SK-N-SH (cell line): Measurements from ENCODE around the gene TSPAN12. TPM values are rescaled to one million over a fixed set of nuclear protein-coding genes. Genes with fewer than 3 reads are reported as not detected.

ENCODE experiments used
- CTCF ChIA-PET: fragments of 300-600, 350-600 bp; formaldehyde crosslinking; extraction: SDS; loops from one replicate; lab custom pipeline; 2021; lab: Yijun Ruan, JAX
- POLR2A ChIA-PET: fragments of 350-600 bp; sonication (Branson Sonifier 250); formaldehyde crosslinking; extraction: SDS; loops from one replicate; lab custom pipeline; 2020; ENCODE audit warnings: antibody characterized with exemption, inconsistent platforms; lab: Yijun Ruan, JAX
- DNase-seq: peaks from one replicate; pipeline ENCODE4 v3.0.0; 2012
- H2AFZ ChIP-seq: fragments of 200-600 bp; sonication (generic); 2 replicates; pipeline ENCODE4 v1.8.1; 2016; ENCODE audit warnings: antibody characterized with exemption, mild to moderate bottlenecking, low read depth
- H3F3A ChIP-seq: fragments of 200-600 bp; sonication (generic); replicated peaks from 2 replicates; pipeline ENCODE3; 2016; ENCODE audit warnings: antibody characterized with exemption, mild to moderate bottlenecking; ENCODE audit not compliant: insufficient read depth
- H3K27ac ChIP-seq, 2 experiments: fragments of 200-500 bp in 1 of 2; fragments of 200-600 bp in 1 of 2; sonication (Bioruptor generic) in 1 of 2; sonication (generic), shearing (Covaris generic) in 1 of 2; 2 replicates each; pipeline versions ENCODE4 v1.5.1 to v1.6.1; 2014 to 2016; ENCODE audit warnings: low read depth in 2 of 2, inconsistent platforms in 1 of 2, low read length in 1 of 2, mild to moderate bottlenecking in 1 of 2, mixed read lengths in 1 of 2
- H3K27me3 ChIP-seq: fragments of 200-600 bp; sonication (generic), shearing (Covaris generic); 2 replicates; pipeline ENCODE4 v1.6.1; 2016; ENCODE audit warnings: mixed run types; ENCODE audit not compliant: insufficient read depth
- H3K36me3 ChIP-seq, 2 experiments: fragments of 200-500 bp in 1 of 2; fragments of 200-600 bp in 1 of 2; sonication (Bioruptor generic) in 1 of 2; sonication (generic) in 1 of 2; replicated peaks in 1 of 2; 2 replicates each; pipeline versions ENCODE3 to v1.5.1; 2014 to 2016; ENCODE audit warnings: low read length in 1 of 2, mild to moderate bottlenecking in 1 of 2; ENCODE audit not compliant: insufficient read depth in 2 of 2, control insufficient read depth in 1 of 2
- H3K4me1 ChIP-seq, 2 experiments: fragments of 200-500 bp in 1 of 2; fragments of 200-600 bp in 1 of 2; sonication (Bioruptor generic) in 1 of 2; sonication (generic), shearing (Covaris generic) in 1 of 2; 2 replicates each; pipeline versions ENCODE4 v1.5.1 to v1.6.1; 2014 to 2016; ENCODE audit warnings: low read depth in 1 of 2, low read length in 1 of 2, mixed run types in 1 of 2; ENCODE audit not compliant: insufficient read depth in 2 of 2, control insufficient read depth in 1 of 2
- H3K4me2 ChIP-seq: fragments of 200-600 bp; sonication (generic), shearing (Covaris generic); 2 replicates; pipeline ENCODE4 v1.6.1; 2017; ENCODE audit warnings: mixed run types
- H3K4me3 ChIP-seq, 2 experiments: fragments of 200-500 bp in 1 of 2; fragments of 200-600 bp in 1 of 2; sonication (Bioruptor generic) in 1 of 2; sonication (generic), shearing (Covaris generic) in 1 of 2; 2 replicates each; pipeline versions ENCODE4 v1.5.1 to v1.8.1; 2014 to 2016; ENCODE audit warnings: low read depth in 2 of 2, inconsistent platforms in 1 of 2, low read length in 1 of 2, mild to moderate bottlenecking in 1 of 2, mixed read lengths in 1 of 2, moderate library complexity in 1 of 2
- H3K79me2 ChIP-seq: fragments of 200-600 bp; sonication (generic); 2 replicates; pipeline ENCODE4 v1.8.1; 2017; ENCODE audit warnings: mild to moderate bottlenecking; ENCODE audit not compliant: insufficient read depth
- H3K9ac ChIP-seq: fragments of 200-600 bp; sonication (generic); 2 replicates; pipeline ENCODE4 v1.6.1; 2017; ENCODE audit warnings: mixed run types
- H3K9me2 ChIP-seq: fragments of 200-600 bp; sonication (generic); 2 replicates; pipeline ENCODE4 v1.6.1; 2017; ENCODE audit warnings: mixed run types
- H3K9me3 ChIP-seq: fragments of 200-600 bp; sonication (generic); 2 replicates; pipeline ENCODE4 v1.6.1; 2017; ENCODE audit warnings: mixed run types, mild to moderate bottlenecking, moderate library complexity
- H4K20me1 ChIP-seq: fragments of 200-600 bp; sonication (generic); 2 replicates; pipeline ENCODE4 v1.6.1; 2017; ENCODE audit warnings: mild to moderate bottlenecking, mixed run types; ENCODE audit not compliant: insufficient read depth
- ELF1 ChIP-seq: IDR thresholded peaks from 2 replicates; pipeline ENCODE4 v1.4.0; 2012
- EZH2phosphoT487 ChIP-seq: fragments of 200-600 bp; sonication (generic); IDR thresholded peaks from 2 replicates; pipeline ENCODE4 v1.6.1; 2017; ENCODE audit warnings: low read depth, mixed run types, mild to moderate bottlenecking, antibody characterized with exemption, moderate library complexity, borderline replicate concordance
- FOSL2 ChIP-seq: IDR thresholded peaks from 2 replicates; pipeline ENCODE4 v1.4.0; 2012; ENCODE audit warnings: low read depth, mild to moderate bottlenecking, moderate library complexity, borderline replicate concordance
- GABPA ChIP-seq: IDR thresholded peaks from 2 replicates; pipeline ENCODE4 v1.4.0; 2012; ENCODE audit warnings: low read depth, mild to moderate bottlenecking
- MXI1 ChIP-seq: IDR thresholded peaks from 2 replicates; pipeline ENCODE4 v1.6.1; 2012; ENCODE audit warnings: mild to moderate bottlenecking, low read depth, low read length, improper control_type of control experiment
- NFIC ChIP-seq: IDR thresholded peaks from 2 replicates; pipeline ENCODE4 v1.4.0; 2012; ENCODE audit warnings: borderline replicate concordance
- POLR2AphosphoS5 ChIP-seq: IDR thresholded peaks from 2 replicates; pipeline ENCODE4 v1.6.1; 2012; ENCODE audit warnings: low read depth, low read length
- RAD21 ChIP-seq: IDR thresholded peaks from 2 replicates; pipeline ENCODE4 v1.6.1; 2012; ENCODE audit warnings: mild to moderate bottlenecking, low read length
- RCOR1 ChIP-seq: fragments of 150-350 bp; IDR thresholded peaks from 2 replicates; pipeline ENCODE4 v1.6.1; 2017; ENCODE audit warnings: antibody characterized with exemption, low read length
- RXRA ChIP-seq: IDR thresholded peaks from 2 replicates; pipeline ENCODE4 v1.4.0; 2012; ENCODE audit warnings: low read depth, mild to moderate bottlenecking, borderline replicate concordance
- TEAD4 ChIP-seq: IDR thresholded peaks from 2 replicates; pipeline ENCODE4 v1.4.0; 2012; ENCODE audit warnings: mild to moderate bottlenecking, borderline replicate concordance; ENCODE audit not compliant: insufficient read depth
- YY1 ChIP-seq: IDR thresholded peaks from 2 replicates; pipeline ENCODE4 v1.4.0; 2012; ENCODE audit warnings: low read depth, mild to moderate bottlenecking
- WGBS: methylation state at CpG from one replicate; pipeline ENCODE4 v1.1.6; 2017; ENCODE audit warnings: low lambda C conversion rate; 5-methylcytosine and 5-hydroxymethylcytosine counted together
- polyA plus RNA-seq, 3 experiments: library from polyadenylated mRNA; depleted of rRNA; stranded (reverse); fragments of >200 nt; gene quantifications; 2 replicates each; pipeline ENCODE4 v1.2.3, GENCODE V29; 2012
- TF ChIP-seq, protein P1 (sequence below): fragments of 150-350 bp; IDR thresholded peaks from 2 replicates; pipeline ENCODE4 v1.6.1; 2017; ENCODE audit warnings: antibody characterized with exemption, low read length, low read depth, borderline replicate concordance
- TF ChIP-seq, protein P2 (sequence below): IDR thresholded peaks from 2 replicates; pipeline ENCODE4 v1.4.0; 2012; ENCODE audit warnings: low read depth, borderline replicate concordance
- TF ChIP-seq, protein P3 (sequence below): IDR thresholded peaks from 2 replicates; pipeline ENCODE4 v1.6.1; 2012; ENCODE audit warnings: mild to moderate bottlenecking, low read depth, low read length, moderate library complexity

TSPAN12 gene
- polyA plus RNA-seq, 1 of the 3 experiments (the other 2 are of a cell fraction), result not detected

DNA sequence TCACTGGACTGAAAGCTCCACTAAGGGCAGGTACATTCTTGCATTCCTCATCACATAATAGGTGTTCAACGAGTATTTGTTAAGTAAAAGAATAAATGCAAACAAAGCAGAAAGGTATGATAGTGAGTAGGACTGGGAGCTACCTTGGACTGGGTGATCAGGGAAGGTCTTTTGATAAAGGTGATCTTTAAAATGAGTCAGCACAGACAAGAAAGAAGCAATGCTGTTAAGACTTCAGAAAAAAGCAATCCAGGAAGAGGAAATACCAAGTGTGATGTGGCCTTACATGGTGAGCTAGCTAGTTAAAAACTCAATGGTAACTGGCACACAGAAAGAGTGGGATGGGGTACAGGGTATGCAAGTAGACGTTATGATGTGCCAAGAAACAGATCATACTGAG lies 40.1 kb downstream of the TSPAN12 start:
- Histone ChIP-seq H3F3A (no peaks in the 10 kb centered on the region), H3K36me3 (no peaks in the 10 kb centered on the region), H4K20me1 (no peaks in the 10 kb centered on the region), H2AFZ (no peak overlapping the region), H3K9ac (no peak overlapping the region), H3K27me3 (peaks cover 6% of the 10 kb centered on the region; the same call in 1 of the 2 replicates), H3K4me2 (no peak overlapping the region), H3K79me2 (no peaks in the 10 kb centered on the region), H3K9me3 (no peaks in the 10 kb centered on the region), H3K27ac (no peak overlapping the region), H3K4me1 (no peaks in the 10 kb centered on the region), H3K9me2 (no peaks in the 10 kb centered on the region), H3K4me3 (no peak overlapping the region)
- ChIA-PET CTCF (interaction anchor here (1.5 to 4.4 kb wide), 4 partner anchors 8 to 93 kb away, joined by 4 to 26 read pairs (median 6); no protein-coding TSS in a partner anchor), POLR2A (no interaction called here)
- 1% methylated on average over 2 of the region's 2 CpGs for WGBS
- DNase-seq, result no peak
- no peak for TF ChIP-seq MXI1
- no peak for TF ChIP-seq RAD21
- no peak for TF ChIP-seq TEAD4
- TF ChIP-seq, protein P1, sequence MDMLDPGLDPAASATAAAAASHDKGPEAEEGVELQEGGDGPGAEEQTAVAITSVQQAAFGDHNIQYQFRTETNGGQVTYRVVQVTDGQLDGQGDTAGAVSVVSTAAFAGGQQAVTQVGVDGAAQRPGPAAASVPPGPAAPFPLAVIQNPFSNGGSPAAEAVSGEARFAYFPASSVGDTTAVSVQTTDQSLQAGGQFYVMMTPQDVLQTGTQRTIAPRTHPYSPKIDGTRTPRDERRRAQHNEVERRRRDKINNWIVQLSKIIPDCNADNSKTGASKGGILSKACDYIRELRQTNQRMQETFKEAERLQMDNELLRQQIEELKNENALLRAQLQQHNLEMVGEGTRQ, result no peak
- TF ChIP-seq GABPA, result no peak
- TF ChIP-seq YY1, result no peak
- TF ChIP-seq, protein P2, sequence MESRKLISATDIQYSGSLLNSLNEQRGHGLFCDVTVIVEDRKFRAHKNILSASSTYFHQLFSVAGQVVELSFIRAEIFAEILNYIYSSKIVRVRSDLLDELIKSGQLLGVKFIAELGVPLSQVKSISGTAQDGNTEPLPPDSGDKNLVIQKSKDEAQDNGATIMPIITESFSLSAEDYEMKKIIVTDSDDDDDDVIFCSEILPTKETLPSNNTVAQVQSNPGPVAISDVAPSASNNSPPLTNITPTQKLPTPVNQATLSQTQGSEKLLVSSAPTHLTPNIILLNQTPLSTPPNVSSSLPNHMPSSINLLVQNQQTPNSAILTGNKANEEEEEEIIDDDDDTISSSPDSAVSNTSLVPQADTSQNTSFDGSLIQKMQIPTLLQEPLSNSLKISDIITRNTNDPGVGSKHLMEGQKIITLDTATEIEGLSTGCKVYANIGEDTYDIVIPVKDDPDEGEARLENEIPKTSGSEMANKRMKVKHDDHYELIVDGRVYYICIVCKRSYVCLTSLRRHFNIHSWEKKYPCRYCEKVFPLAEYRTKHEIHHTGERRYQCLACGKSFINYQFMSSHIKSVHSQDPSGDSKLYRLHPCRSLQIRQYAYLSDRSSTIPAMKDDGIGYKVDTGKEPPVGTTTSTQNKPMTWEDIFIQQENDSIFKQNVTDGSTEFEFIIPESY, result no peak
- TF ChIP-seq NFIC, result no peak
- TF ChIP-seq FOSL2, result no peak

DNA sequence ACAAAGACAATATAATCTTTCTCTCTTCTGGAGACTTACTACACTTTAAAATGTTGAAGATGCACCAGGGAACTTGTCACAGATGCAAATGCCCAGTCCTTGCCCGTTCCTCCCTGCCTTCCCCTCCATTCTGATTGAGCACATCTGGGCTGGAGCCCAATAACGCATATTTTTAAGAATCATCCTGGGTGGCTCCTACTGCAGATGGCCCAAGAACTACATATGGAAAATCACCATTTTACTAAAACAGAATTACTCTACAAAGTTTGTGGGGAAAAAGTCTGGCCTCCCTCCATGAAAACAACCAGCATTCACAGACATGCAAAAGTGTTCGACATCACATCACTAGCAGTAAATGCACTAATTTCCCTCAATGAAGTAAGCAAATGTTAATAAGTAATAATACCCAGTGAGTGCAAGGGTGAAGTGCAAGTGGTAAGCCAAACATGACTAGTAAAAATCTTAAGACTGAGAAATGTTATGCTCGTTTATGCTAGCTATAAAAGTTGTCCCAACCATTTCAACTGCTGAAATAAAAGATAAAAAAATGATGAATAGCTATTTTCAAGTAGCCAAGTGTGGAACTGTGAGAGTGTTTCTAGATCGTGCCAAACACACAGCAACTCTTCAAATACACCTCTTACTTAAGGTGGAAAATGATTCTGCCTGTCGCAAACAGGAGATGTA lies 43.5 kb downstream of the TSPAN12 start:
- H3K27ac ChIP-seq, result no peak overlapping the region
- H3K4me3 ChIP-seq, result no peak overlapping the region
- no peaks in the 10 kb centered on the region for H3F3A ChIP-seq
- no peaks in the 10 kb centered on the region for H3K9me3 ChIP-seq
- no peaks in the 10 kb centered on the region for H3K79me2 ChIP-seq
- WGBS, result 13% methylated on average over 6 of the region's 6 CpGs
- no peak overlapping the region for H3K9ac ChIP-seq
- no peak overlapping the region for H3K4me2 ChIP-seq
- no peaks in the 10 kb centered on the region for H3K36me3 ChIP-seq
- POLR2A ChIA-PET, result no interaction called here
- no peaks in the 10 kb centered on the region for H3K4me1 ChIP-seq
- H3K9me2 ChIP-seq, result no peaks in the 10 kb centered on the region
- peaks cover 6% of the 10 kb centered on the region; the same call in 1 of the 2 replicates for H3K27me3 ChIP-seq
- H2AFZ ChIP-seq, result no peak overlapping the region
- TF ChIP-seq, protein P3, sequence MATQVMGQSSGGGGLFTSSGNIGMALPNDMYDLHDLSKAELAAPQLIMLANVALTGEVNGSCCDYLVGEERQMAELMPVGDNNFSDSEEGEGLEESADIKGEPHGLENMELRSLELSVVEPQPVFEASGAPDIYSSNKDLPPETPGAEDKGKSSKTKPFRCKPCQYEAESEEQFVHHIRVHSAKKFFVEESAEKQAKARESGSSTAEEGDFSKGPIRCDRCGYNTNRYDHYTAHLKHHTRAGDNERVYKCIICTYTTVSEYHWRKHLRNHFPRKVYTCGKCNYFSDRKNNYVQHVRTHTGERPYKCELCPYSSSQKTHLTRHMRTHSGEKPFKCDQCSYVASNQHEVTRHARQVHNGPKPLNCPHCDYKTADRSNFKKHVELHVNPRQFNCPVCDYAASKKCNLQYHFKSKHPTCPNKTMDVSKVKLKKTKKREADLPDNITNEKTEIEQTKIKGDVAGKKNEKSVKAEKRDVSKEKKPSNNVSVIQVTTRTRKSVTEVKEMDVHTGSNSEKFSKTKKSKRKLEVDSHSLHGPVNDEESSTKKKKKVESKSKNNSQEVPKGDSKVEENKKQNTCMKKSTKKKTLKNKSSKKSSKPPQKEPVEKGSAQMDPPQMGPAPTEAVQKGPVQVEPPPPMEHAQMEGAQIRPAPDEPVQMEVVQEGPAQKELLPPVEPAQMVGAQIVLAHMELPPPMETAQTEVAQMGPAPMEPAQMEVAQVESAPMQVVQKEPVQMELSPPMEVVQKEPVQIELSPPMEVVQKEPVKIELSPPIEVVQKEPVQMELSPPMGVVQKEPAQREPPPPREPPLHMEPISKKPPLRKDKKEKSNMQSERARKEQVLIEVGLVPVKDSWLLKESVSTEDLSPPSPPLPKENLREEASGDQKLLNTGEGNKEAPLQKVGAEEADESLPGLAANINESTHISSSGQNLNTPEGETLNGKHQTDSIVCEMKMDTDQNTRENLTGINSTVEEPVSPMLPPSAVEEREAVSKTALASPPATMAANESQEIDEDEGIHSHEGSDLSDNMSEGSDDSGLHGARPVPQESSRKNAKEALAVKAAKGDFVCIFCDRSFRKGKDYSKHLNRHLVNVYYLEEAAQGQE, result no peak
- TF ChIP-seq POLR2AphosphoS5 (no peak), RCOR1 (no peak), EZH2phosphoT487 (no peak), ELF1 (no peak), RXRA (no peak), MXI1 (no peak)
- no peak for DNase-seq
- H4K20me1 ChIP-seq, result no peaks in the 10 kb centered on the region
- CTCF ChIA-PET, result interaction anchor here (1.0 to 1.8 kb wide), 4 partner anchors 9 to 47 kb away, joined by 3 to 10 read pairs (median 3); no protein-coding TSS in a partner anchor
